Heart right ventricle (tissue), 16 donors: ENCODE measurements around the gene BAZ1B. TPM values are rescaled to one million over a fixed set of nuclear protein-coding genes. Genes with fewer than 3 reads are reported as not detected.
A peak's percentile ranks its signal among the peaks of the same experiment; 100 is the strongest.

Experiments
- ATAC-seq, 8 donors: fragments of 200-7000 bp; cut with Tn5 transposase; one replicate each; pipeline ENCODE4 v1.9.1; 2020; ENCODE audit warnings: mild to moderate bottlenecking in 8 of 8, moderate library complexity in 8 of 8, moderate number of reproducible peaks in 1 of 8
- DNase-seq, 2 donors: peaks; one replicate each; pipeline ENCODE4 v3.0.0-alpha.2; 2020
- H3K27ac ChIP-seq, 10 donors: fragments of 200-600 bp; sonication (generic) in 2 of 10; one replicate each; pipeline versions ENCODE4 v1.5.0 to v1.8.0; 2020 to 2022; ENCODE audit warnings: mild to moderate bottlenecking in 3 of 10
- H3K27me3 ChIP-seq, 7 donors: fragments of 200-600 bp; one replicate each; pipeline ENCODE4 v1.8.0; 2021 to 2022; ENCODE audit warnings: mild to moderate bottlenecking in 2 of 7
- H3K36me3 ChIP-seq, 9 donors: fragments of 200-600 bp; sonication (generic) in 1 of 9; one replicate each; pipeline versions ENCODE4 v1.5.0 to v1.8.0; 2020 to 2022; ENCODE audit warnings: mild to moderate bottlenecking in 2 of 9
- H3K4me1 ChIP-seq, 9 donors: fragments of 200-600 bp; sonication (generic) in 1 of 9; one replicate each; pipeline versions ENCODE4 v1.5.0 to v1.8.0; 2020 to 2022; ENCODE audit warnings: mild to moderate bottlenecking in 4 of 9
- H3K4me3 ChIP-seq, 10 donors: fragments of 200-600 bp; sonication (generic) in 2 of 10; one replicate each; pipeline versions ENCODE4 v1.5.0 to v1.8.0; 2020 to 2022; ENCODE audit warnings: mild to moderate bottlenecking in 7 of 10, moderate library complexity in 2 of 10
- H3K9me3 ChIP-seq, 11 donors: fragments of 200-600 bp in 10 of 11; sonication (generic) in 2 of 11; one replicate each; pipeline versions ENCODE4 v1.5.0 to v1.8.0; 2013 to 2022; ENCODE audit warnings: mild to moderate bottlenecking in 2 of 11, control low read depth in 1 of 11, moderate library complexity in 1 of 11
- WGBS, 2 donors: extraction: QIAGEN DNeasy Blood & Tissue Kit; methylation state at CpG; one replicate each; pipeline ENCODE4 v1.1.7; 2013; ENCODE audit warnings: inconsistent platforms in 1 of 2; 5-methylcytosine and 5-hydroxymethylcytosine counted together
- intact Hi-C, 10 donors: fragments of 100-400 bp; cut with DNase I; formaldehyde crosslinking; loops; one replicate each; pipeline versions ENCODE4 v1.11.1 to v1.14.2; 2022
- polyA plus RNA-seq, 2 donors: library from polyadenylated mRNA; stranded (reverse); fragments of 200-250 nt; gene quantifications; one replicate each; pipeline ENCODE4 v1.2.3, GENCODE V29; 2013
- total RNA-seq, 10 donors: library from RNA; stranded (reverse); fragmentation: NEBNext Ultra II Directional in 3 of 10; extraction: Animal tissue kit (Norgen Biotek cat#: 25700) in 3 of 10; gene quantifications; one replicate each; pipeline versions ENCODE4 v1.2.1 to v1.2.4, GENCODE V29; 2021 to 2023
- TF ChIP-seq, protein P1 (sequence below), 9 donors: fragments of 200-600 bp; sonication (generic) in 2 of 9; IDR thresholded peaks; one replicate each; pipeline versions ENCODE4 v1.5.0 to v1.8.0; 2021 to 2022; ENCODE audit warnings: antibody characterized with exemption in 9 of 9, mild to moderate bottlenecking in 5 of 9, moderate library complexity in 1 of 9
- donor health status: Arrhythmogenic right ventricular cardiomyopathy.
- donor health status: ischemic (EF 13 %, LVEDD 7.1; RV severe dilation, severe dysfunction).
- donor health status: healthy with polysubstance abuse.
- donor health status: DM: no; HTN: yes; CAD: no.
- donor health status: DM: no; HTN: no; CAD: no.
- donor health status: ischemic (EF 25% LVEDD 6.9; RV normal size, moderate dysfunction).
- donor health status: ischemic (EF 25% LVEDD 5.7; RV mildly dilated, moderate dysfunction).
- donor health status: healthy.
- donor health status: DM: yes; HTN: yes; CAD: no.
- donor health status: Ischemic cardiomyopathy.
- donor health status: ischemic (EF 35%, LVEDD 5.7; RV mildly dilated, moderate dysfunction).
- donor health status: nonischemic (EF 11% LVEDD 7.7; RV severe dilation, severe dysfunction).
- donor health status: DM: yes; HTN: yes; CAD: no.
- donor health status: PGD.
- donor health status: ischemic (EF 29% LVEDD 5.4; RV normal size, mild dysfunction).
- donor health status: nonischemic (EF 23%, LVEDD 6.1; RV moderate dilation, normal function).

The BAZ1B gene
- total and polyA plus RNA-seq, 12 donors: 11.7 to 49.9 (median 39.5) TPM

DNA sequence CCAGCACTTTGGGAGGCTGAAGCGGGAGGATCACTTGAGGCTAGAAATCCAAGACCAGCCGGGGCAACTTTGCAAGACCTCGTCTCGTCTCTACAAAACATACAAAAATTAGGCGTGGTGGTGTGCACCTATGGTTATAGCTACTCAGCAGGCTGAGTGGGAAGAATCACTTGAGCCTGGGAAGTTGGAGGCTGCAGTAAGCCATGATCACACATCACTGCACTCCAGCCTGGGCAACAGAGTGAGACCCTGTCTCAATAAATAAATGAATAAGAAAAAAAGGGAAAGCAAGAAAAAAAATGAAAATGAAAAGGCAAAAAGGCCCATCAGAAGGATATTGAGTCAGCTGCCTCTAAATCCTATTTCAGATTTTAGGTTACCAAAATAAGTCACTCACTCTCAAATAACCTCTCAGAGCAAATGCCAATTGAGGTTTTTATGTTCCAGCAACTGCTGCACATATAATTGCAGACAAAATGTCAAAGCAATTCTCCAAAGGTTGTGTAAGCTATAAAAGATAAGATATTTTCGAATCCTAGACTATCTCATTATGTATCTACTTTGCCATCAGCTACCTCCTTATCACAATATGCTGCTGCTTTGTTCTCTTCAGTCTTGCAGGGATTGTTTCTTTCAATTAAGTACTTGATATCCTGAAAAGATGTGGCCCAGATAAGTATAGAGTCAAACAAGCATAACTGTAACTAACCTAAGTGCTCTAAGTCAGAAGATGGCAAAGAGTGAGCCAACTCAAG is 4.7 kb downstream of the BAZ1B start:
- TF ChIP-seq, protein P1, sequence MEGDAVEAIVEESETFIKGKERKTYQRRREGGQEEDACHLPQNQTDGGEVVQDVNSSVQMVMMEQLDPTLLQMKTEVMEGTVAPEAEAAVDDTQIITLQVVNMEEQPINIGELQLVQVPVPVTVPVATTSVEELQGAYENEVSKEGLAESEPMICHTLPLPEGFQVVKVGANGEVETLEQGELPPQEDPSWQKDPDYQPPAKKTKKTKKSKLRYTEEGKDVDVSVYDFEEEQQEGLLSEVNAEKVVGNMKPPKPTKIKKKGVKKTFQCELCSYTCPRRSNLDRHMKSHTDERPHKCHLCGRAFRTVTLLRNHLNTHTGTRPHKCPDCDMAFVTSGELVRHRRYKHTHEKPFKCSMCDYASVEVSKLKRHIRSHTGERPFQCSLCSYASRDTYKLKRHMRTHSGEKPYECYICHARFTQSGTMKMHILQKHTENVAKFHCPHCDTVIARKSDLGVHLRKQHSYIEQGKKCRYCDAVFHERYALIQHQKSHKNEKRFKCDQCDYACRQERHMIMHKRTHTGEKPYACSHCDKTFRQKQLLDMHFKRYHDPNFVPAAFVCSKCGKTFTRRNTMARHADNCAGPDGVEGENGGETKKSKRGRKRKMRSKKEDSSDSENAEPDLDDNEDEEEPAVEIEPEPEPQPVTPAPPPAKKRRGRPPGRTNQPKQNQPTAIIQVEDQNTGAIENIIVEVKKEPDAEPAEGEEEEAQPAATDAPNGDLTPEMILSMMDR (IDR thresholded peaks at IDR 0.05): no peak
- no peak overlapping the region for H3K4me3 ChIP-seq
- intact Hi-C loops: no loop called here
- peak overlapping the region in 1 of 10 donors; percentile 3 for H3K27ac ChIP-seq
- H3K9me3 ChIP-seq: no peaks in the 10 kb centered on the region
- peaks cover 0 to 70% (median 21%) of the 10 kb centered on the region in 9 donors for H3K36me3 ChIP-seq
- H3K27me3 ChIP-seq: no peaks in the 10 kb centered on the region
- ATAC-seq (no peak), DNase-seq (no peak)
- H3K4me1 ChIP-seq: peaks cover 5 to 68% (median 49%) of the 10 kb centered on the region in 9 donors
- 84 to 86% methylated on average over 6 of the region's 6 CpGs for WGBS, 2 donors

DNA sequence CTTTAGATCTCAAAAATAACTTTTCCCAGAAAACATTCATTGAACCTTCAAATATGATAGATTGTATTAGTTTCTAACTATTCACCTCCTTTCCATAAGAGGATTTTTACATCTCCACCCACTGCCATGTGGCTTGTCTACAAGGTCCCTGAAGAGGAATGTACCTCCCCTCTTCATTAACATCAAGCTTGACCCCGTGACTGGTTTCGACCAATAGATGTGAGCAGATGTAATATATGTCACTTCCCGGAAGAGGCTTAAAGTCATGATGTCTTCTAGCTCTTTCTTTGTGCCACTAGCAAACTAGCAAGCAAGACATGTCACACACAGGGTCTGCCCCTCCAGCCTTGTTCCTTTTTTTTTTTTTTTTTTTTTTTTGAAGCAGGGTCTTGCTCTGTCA is 6.9 kb downstream of the BAZ1B start:
- Histone ChIP-seq H3K27me3 (no peaks in the 10 kb centered on the region), H3K4me1 (peaks cover 5 to 57% (median 33%) of the 10 kb centered on the region in 9 donors), H3K36me3 (peaks cover 0 to 91% (median 28%) of the 10 kb centered on the region in 9 donors), H3K9me3 (no peaks in the 10 kb centered on the region), H3K4me3 (no peak overlapping the region), H3K27ac (no peak overlapping the region)
- WGBS, 2 donors: 94 to 97% methylated on average over 3 of the region's 3 CpGs
- no peak for ATAC-seq
- TF ChIP-seq, protein P1 (IDR thresholded peaks at IDR 0.05): no peak
- intact Hi-C loops: no loop called here
- no peak for DNase-seq

GRCh38 chr7:73512018-73512780 is 9.9 kb downstream of the BAZ1B start:
- Histone ChIP-seq H3K27me3 (no peaks in the 10 kb centered on the region), H3K4me3 (no peak overlapping the region), H3K27ac (no peak overlapping the region), H3K9me3 (no peaks in the 10 kb centered on the region), H3K4me1 (peaks cover 0 to 28% (median 5%) of the 10 kb centered on the region in 9 donors), H3K36me3 (peaks cover 4 to 99% (median 57%) of the 10 kb centered on the region in 9 donors)
- TF ChIP-seq, protein P1 (IDR thresholded peaks at IDR 0.05): no peak
- DNase-seq (no peak), ATAC-seq (no peak)
- 80 to 81% methylated on average over 8 of the region's 8 CpGs for WGBS, 2 donors
- intact Hi-C loops: no loop called here

GRCh38 chr7:73509463-73509862 is 12.6 kb downstream of the BAZ1B start:
- WGBS, 2 donors: 73 to 83% methylated on average over 5 of the region's 5 CpGs
- intact Hi-C loops: no loop called here
- ATAC-seq (no peak), DNase-seq (no peak)
- no peak overlapping the region for H3K4me3 ChIP-seq
- H3K9me3 ChIP-seq: no peaks in the 10 kb centered on the region
- no peaks in the 10 kb centered on the region for H3K27me3 ChIP-seq
- TF ChIP-seq, protein P1 (IDR thresholded peaks at IDR 0.05): no peak
- H3K27ac ChIP-seq: no peak overlapping the region
- H3K36me3 ChIP-seq: peaks cover 8 to 100% (median 57%) of the 10 kb centered on the region in 9 donors
- H3K4me1 ChIP-seq: peaks cover 0 to 24% (median 0%) of the 10 kb centered on the region in 9 donors
